Measurements from ENCODE around the gene GSTM4. TPM values are rescaled to one million over a fixed set of nuclear protein-coding genes. Genes with fewer than 3 reads are reported as not detected.

GSTM4 gene
- total and polyA plus RNA-seq, 2 of the 8 experiments (the other 6 are each of a cell fraction or from before 2014, with no cell fraction given), result 11.3 to 31.4 TPM

GRCh38 chr1:109655615-109656519 lies at the start of gene GSTM4 (continued):
- TF ChIP-seq TAF1 (IDR thresholded peaks at IDR 0.05; ENCODE audit: low read depth, low read length) (peak; percentile 44; the same call in 1 of the 2 replicates), BACH1 (IDR thresholded peaks at IDR 0.05; ENCODE audit: low read length) (peak; percentile 26; the same call in 1 of the 2 replicates), CTBP2 (IDR thresholded peaks at IDR 0.05; ENCODE audit: borderline replicate concordance, insufficient read depth, insufficient read length, low read length) (no peak), NRF1 (IDR thresholded peaks at IDR 0.05; ENCODE audit: low read depth, low read length) (no peak), KDM4A (IDR thresholded peaks at IDR 0.05; ENCODE audit: low read depth, low read length, severe bottlenecking) (peak; percentile 92), GTF2F1 (IDR thresholded peaks at IDR 0.05; ENCODE audit: borderline replicate concordance, low read depth, low read length) (no peak), POLR2A (IDR thresholded peaks at IDR 0.05; ENCODE audit: control extremely low read depth in 1 of 2, low read depth in 2 of 2, low read length in 2 of 2) (peak in 1 of 2 experiments; percentile 32; a peak in 1 of 3 replicates), SUZ12 (IDR thresholded peaks at IDR 0.05; ENCODE audit: low read length) (no peak), SP1 (IDR thresholded peaks at IDR 0.05; ENCODE audit: low read depth, low read length) (0 out of 2 replicates have a peak, but pooled peaks have one; percentile 26), POLR2AphosphoS5 (IDR thresholded peaks at IDR 0.05; ENCODE audit: low read depth, low read length) (no peak), RNF2 (IDR thresholded peaks at IDR 0.05; ENCODE audit: borderline replicate concordance, low read depth, low read length, missing control alignments, poor library complexity, severe bottlenecking) (no peak), SIX5 (IDR thresholded peaks at IDR 0.05; ENCODE audit: low read depth, low read length) (no peak), POU5F1 (IDR thresholded peaks at IDR 0.05; ENCODE audit: low read depth, low read length) (no peak), YY1 (IDR thresholded peaks at IDR 0.05; ENCODE audit: low read depth, low read length) (no peak), CREB1 (IDR thresholded peaks at IDR 0.05) (0 out of 2 replicates have a peak, but pooled peaks have one; percentile 28), ASH2L (IDR thresholded peaks at IDR 0.05; ENCODE audit: low read length) (peak; percentile 79), SP4 (IDR thresholded peaks at IDR 0.05; ENCODE audit: low read length) (no peak), EZH2 (IDR thresholded peaks at IDR 0.05; ENCODE audit: low read depth, low read length, severe bottlenecking) (no peak), CBX5 (IDR thresholded peaks at IDR 0.05; ENCODE audit: low read depth, low read length) (no peak), HDAC2 (IDR thresholded peaks at IDR 0.05; ENCODE audit: borderline replicate concordance in 1 of 2, low read depth in 2 of 2, low read length in 2 of 2) (peak in 1 of 2 experiments; percentile 59; a peak in 1 of 4 replicates)
- TF ChIP-seq, protein P1, sequence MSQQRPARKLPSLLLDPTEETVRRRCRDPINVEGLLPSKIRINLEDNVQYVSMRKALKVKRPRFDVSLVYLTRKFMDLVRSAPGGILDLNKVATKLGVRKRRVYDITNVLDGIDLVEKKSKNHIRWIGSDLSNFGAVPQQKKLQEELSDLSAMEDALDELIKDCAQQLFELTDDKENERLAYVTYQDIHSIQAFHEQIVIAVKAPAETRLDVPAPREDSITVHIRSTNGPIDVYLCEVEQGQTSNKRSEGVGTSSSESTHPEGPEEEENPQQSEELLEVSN (IDR thresholded peaks at IDR 0.05), result peak; percentile 42; the same call in 1 of the 2 replicates
- TF ChIP-seq, protein P2, sequence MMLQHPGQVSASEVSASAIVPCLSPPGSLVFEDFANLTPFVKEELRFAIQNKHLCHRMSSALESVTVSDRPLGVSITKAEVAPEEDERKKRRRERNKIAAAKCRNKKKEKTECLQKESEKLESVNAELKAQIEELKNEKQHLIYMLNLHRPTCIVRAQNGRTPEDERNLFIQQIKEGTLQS (IDR thresholded peaks at IDR 0.05; ENCODE audit: insufficient read depth, low read depth, low read length), result no peak
